ENCODE results near the gene GPAM. TPM values are rescaled to one million over a fixed set of nuclear protein-coding genes. Genes with fewer than 3 reads are reported as not detected.

GPAM gene, protein sequence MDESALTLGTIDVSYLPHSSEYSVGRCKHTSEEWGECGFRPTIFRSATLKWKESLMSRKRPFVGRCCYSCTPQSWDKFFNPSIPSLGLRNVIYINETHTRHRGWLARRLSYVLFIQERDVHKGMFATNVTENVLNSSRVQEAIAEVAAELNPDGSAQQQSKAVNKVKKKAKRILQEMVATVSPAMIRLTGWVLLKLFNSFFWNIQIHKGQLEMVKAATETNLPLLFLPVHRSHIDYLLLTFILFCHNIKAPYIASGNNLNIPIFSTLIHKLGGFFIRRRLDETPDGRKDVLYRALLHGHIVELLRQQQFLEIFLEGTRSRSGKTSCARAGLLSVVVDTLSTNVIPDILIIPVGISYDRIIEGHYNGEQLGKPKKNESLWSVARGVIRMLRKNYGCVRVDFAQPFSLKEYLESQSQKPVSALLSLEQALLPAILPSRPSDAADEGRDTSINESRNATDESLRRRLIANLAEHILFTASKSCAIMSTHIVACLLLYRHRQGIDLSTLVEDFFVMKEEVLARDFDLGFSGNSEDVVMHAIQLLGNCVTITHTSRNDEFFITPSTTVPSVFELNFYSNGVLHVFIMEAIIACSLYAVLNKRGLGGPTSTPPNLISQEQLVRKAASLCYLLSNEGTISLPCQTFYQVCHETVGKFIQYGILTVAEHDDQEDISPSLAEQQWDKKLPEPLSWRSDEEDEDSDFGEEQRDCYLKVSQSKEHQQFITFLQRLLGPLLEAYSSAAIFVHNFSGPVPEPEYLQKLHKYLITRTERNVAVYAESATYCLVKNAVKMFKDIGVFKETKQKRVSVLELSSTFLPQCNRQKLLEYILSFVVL
- 1 to 10 TPM; 7.4 to 8.6 TPM for total RNA-seq

DNA sequence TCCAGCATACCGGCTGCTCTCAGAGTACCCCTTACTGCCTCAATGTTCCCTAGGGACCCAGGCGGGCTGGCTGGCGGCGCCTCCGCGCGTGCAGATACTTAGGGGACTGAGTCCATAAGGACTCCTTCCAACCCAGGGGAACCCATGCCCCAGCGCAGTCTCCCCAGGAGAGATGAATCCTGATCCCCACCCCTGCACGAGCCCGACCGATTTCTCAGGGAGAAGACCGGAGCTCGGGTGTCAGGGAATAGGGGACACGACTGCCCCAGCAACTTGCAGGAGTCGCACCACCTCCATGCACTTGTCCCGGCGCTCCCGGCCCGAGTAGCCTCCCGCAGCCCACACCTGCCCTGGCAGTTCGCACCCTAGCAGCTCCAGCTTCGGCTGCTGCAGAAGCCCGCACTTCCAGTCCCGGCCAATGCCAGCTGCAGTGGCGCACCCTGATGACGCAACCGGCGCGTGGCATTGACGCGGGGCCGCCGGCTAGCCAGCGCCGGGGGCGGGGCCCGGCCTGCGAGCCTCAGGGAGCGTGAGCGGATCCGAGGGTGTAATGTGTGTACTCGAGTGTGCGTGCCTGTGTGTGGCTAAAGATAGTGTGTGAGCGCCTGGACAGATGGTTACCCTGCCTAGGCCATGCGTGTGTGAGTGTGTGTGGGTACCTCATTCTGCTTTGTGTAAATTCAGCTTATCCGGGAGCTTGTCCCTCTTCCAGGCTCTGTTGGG lies at the start of gene GPAM:
TSS of gene GPAM (minus strand) at position 437 of the 723 bp plus-strand sequence. CDS start 1,981 bp downstream, outside the sequence.
- ATAC-seq (peak; percentile 96), DNase-seq (peak; percentile 98)
- ChIA-PET POLR2A (interaction anchor here (0.7 to 1.8 kb wide), 6 partner anchors 9 to 291 kb away, joined by 3 to 7 read pairs (median 3); no protein-coding TSS in a partner anchor), CTCF (interaction anchor here (1.3 to 3.4 kb wide), 6 partner anchors 10 to 132 kb away, joined by 3 to 15 read pairs (median 4); no protein-coding TSS in a partner anchor)
- TF ChIP-seq, protein P1, sequence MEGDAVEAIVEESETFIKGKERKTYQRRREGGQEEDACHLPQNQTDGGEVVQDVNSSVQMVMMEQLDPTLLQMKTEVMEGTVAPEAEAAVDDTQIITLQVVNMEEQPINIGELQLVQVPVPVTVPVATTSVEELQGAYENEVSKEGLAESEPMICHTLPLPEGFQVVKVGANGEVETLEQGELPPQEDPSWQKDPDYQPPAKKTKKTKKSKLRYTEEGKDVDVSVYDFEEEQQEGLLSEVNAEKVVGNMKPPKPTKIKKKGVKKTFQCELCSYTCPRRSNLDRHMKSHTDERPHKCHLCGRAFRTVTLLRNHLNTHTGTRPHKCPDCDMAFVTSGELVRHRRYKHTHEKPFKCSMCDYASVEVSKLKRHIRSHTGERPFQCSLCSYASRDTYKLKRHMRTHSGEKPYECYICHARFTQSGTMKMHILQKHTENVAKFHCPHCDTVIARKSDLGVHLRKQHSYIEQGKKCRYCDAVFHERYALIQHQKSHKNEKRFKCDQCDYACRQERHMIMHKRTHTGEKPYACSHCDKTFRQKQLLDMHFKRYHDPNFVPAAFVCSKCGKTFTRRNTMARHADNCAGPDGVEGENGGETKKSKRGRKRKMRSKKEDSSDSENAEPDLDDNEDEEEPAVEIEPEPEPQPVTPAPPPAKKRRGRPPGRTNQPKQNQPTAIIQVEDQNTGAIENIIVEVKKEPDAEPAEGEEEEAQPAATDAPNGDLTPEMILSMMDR (IDR thresholded peaks at IDR 0.05), result no peak
- Mint-ChIP-seq H3K27ac (peak within 1 kb of the TSS; percentile 92), H3K4me1 (ENCODE audit: low read depth) (peaks cover 18% of the 10 kb centered on the region), H3K4me3 (peak within 1 kb of the TSS; percentile 96), H3K36me3 (ENCODE audit: low read depth) (peaks cover 8% of the 10 kb centered on the region), H3K27me3 (no peaks in the 10 kb centered on the region), H3K9me3 (peaks cover 6% of the 10 kb centered on the region)
- intact Hi-C loops (cut with micrococcal nuclease), result loop anchor here (10.0 kb wide), 1 partner anchor 121 kb away; no protein-coding TSS in a partner anchor

DNA sequence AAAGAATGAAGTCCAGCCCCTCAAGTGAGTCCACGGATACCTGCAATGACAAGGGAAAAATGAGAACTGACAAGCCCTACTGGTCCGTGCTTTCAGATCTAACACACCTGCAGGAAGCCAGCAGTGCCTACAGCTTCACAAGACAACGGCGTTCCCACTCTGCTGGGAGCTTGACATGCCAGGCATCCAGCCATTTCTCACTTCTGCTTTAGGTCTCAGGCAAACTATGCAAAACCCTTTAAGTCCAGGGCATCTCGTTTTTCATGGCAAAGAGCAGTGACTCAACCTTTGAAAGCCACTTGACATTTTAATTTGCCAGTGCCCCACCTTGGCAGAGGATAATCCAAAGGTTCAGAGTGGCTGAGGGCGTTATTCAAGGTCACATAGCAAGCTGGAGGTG lies 49.1 kb upstream of the GPAM start:
- ATAC-seq (no peak), DNase-seq (no peak)
- Mint-ChIP-seq H3K4me1 (ENCODE audit: low read depth) (no peaks in the 10 kb centered on the region), H3K27ac (no peak overlapping the region), H3K9me3 (no peaks in the 10 kb centered on the region), H3K36me3 (ENCODE audit: low read depth) (no peaks in the 10 kb centered on the region), H3K4me3 (no peak overlapping the region), H3K27me3 (peaks cover 4% of the 10 kb centered on the region)
- TF ChIP-seq, protein P1 (IDR thresholded peaks at IDR 0.05), result no peak
- POLR2A ChIA-PET, result interaction anchor here (0.7 kb wide), 1 partner anchor 40 kb away, joined by 3 read pairs; no protein-coding TSS in a partner anchor
- intact Hi-C loops (cut with micrococcal nuclease), result no loop called here
- CTCF ChIA-PET, result no interaction called here

DNA sequence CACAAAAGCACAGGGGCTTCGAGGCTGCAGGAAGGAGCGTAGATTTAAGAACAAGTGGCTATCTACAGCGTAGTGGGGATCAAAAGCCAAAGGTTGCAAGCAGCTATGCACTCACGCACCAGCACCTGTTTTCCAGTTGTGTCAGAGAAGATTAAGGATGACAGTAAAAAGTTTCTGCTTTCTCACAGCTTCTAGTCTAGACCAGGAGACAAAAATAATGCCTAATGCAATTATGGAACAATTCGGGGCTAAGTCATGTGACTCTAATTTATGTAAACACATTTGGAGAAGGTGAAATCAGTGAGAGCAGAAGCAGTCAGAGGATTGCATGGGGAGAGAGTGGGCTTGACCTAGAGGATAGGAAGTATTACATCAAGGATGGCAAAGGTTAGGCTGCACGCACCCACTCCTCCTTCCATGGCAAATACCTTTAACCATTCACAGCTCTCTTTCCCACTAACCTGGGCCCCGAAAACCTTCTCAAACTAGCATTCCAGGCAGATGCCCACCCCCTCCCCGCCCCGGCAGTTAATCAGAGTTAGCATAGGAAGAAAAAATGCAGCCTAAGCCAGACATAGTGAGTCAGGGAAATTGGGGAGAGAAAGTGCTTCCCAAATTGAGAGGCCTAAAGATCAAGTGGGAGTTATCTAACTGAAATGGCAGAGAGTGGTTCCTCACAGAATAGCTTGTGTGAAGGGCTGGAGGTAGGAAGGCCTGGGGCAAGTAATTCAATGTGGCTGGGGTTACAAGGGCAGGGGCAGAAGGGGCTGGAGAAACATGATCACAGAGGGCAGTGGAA lies 48.2 kb upstream of the GPAM start:
- Mint-ChIP-seq H3K36me3 (ENCODE audit: low read depth) (no peaks in the 10 kb centered on the region), H3K27ac (no peak overlapping the region), H3K27me3 (peaks cover 7% of the 10 kb centered on the region), H3K4me3 (no peak overlapping the region), H3K4me1 (ENCODE audit: low read depth) (no peaks in the 10 kb centered on the region), H3K9me3 (no peaks in the 10 kb centered on the region)
- ChIA-PET POLR2A (interaction anchor here (0.7 kb wide), 1 partner anchor 41 kb away, joined by 3 read pairs; no protein-coding TSS in a partner anchor), CTCF (no interaction called here)
- TF ChIP-seq, protein P1 (IDR thresholded peaks at IDR 0.05), result no peak
- no peak for ATAC-seq
- intact Hi-C loops (cut with micrococcal nuclease), result no loop called here
- no peak for DNase-seq

DNA sequence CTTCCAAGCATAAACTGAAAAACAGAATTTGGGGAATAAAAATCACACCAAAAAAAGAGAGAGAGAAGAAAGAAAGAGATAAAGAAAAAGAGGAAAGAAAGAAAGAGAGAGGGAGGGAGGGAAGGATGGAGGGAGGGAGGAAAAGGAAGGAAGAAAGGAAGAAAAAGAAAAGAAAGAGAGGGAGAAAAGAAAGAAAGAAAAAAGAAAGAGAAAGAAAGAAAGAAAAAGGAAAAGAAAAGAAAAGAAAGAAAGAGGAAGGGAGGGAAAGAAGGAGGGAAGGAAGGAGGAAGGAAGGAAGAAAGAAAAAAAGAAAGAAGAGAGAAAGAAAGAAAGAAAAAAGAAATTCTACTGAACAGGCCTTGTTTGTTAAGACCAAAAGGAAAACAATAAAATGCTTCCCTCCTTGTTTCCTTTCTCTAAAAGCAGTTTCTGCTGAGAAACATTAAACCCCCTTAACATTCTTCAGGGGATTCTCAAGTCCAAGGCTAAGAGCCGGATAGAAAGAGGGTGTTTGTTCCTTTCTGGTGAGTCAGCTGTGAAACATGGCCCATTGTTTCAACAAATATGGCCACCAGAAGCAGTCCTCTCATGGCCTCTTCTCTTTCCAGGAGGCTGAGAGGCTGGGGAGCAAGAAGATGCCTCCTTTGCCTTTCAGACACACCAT lies 46.9 kb upstream of the GPAM start:
- no peak for ATAC-seq
- Mint-ChIP-seq H3K27me3 (peaks cover 17% of the 10 kb centered on the region), H3K27ac (no peak overlapping the region), H3K36me3 (ENCODE audit: low read depth) (no peaks in the 10 kb centered on the region), H3K4me1 (ENCODE audit: low read depth) (no peaks in the 10 kb centered on the region), H3K4me3 (no peak overlapping the region), H3K9me3 (no peaks in the 10 kb centered on the region)
- no peak for DNase-seq
- intact Hi-C loops (cut with micrococcal nuclease), result no loop called here
- POLR2A ChIA-PET, result no interaction called here
- CTCF ChIA-PET, result no interaction called here
- TF ChIP-seq, protein P1 (IDR thresholded peaks at IDR 0.05), result peak; percentile 23
